Keratinocyte (primary cell): Measurements from ENCODE around the gene CDC16. TPM values are rescaled to one million over a fixed set of nuclear protein-coding genes. Genes with fewer than 3 reads are reported as not detected.

Experiments used
- DNase-seq: peaks from one replicate; pipeline ENCODE4 v3.0.0-alpha.2; 2011; ENCODE audit warnings: low read depth, missing footprints, low spot score
- FAIRE-seq: peaks from 2 replicates; lab custom pipeline; 2011; peaks lifted over from hg19 to GRCh38; lab: Jason Lieb, UNC
- H2AFZ ChIP-seq: 2 replicates; pipeline ENCODE4 v1.6.0; 2012; ENCODE audit warnings: low read length, control low read depth, inconsistent platforms; ENCODE audit not compliant: control insufficient read depth
- H3K27ac ChIP-seq: 2 replicates; pipeline ENCODE4 v1.5.1; 2011; ENCODE audit warnings: low read length; ENCODE audit not compliant: control insufficient read depth, insufficient read depth
- H3K27me3 ChIP-seq: 3 replicates; pipeline ENCODE4 v1.6.0; 2011; ENCODE audit warnings: low read length; ENCODE audit not compliant: control insufficient read depth, insufficient read depth; ENCODE audit errors: extremely low read depth
- H3K36me3 ChIP-seq, 2 experiments: 2 replicates in 1 of 2; 3 replicates in 1 of 2; pipeline ENCODE4 v1.5.1; 2011; ENCODE audit warnings: low read length in 2 of 2, mild to moderate bottlenecking in 1 of 2; ENCODE audit not compliant: control insufficient read depth in 2 of 2, insufficient read depth in 2 of 2; ENCODE audit errors: extremely low read depth in 1 of 2
- H3K4me1 ChIP-seq: 3 replicates; pipeline ENCODE4 v1.5.1; 2011; ENCODE audit warnings: low read length; ENCODE audit not compliant: control insufficient read depth, insufficient read depth; ENCODE audit errors: extremely low read depth
- H3K4me2 ChIP-seq: 3 replicates; pipeline ENCODE4 v1.6.0; 2011; ENCODE audit warnings: low read depth, low read length; ENCODE audit not compliant: control insufficient read depth, insufficient read depth; ENCODE audit errors: extremely low read depth
- H3K4me3 ChIP-seq, 3 experiments: fragments of 200-600 bp in 1 of 3; sonication (generic) in 1 of 3; 2 replicates in 2 of 3; 3 replicates in 1 of 3; pipeline ENCODE4 v1.5.1; 2011 to 2016; ENCODE audit warnings: low read length in 3 of 3, mild to moderate bottlenecking in 3 of 3, control low read depth in 2 of 3, inconsistent platforms in 1 of 3, low read depth in 1 of 3, mixed read lengths in 1 of 3, mixed run types in 1 of 3, moderate library complexity in 1 of 3; ENCODE audit not compliant: control insufficient read depth in 2 of 3, insufficient read depth in 2 of 3; ENCODE audit errors: extremely low read depth in 1 of 3
- H3K79me2 ChIP-seq: 2 replicates; pipeline ENCODE4 v1.6.0; 2012; ENCODE audit warnings: low read length; ENCODE audit not compliant: control insufficient read depth, insufficient read depth
- H3K9ac ChIP-seq: 3 replicates; pipeline ENCODE4 v1.6.0; 2011; ENCODE audit warnings: low read length; ENCODE audit not compliant: control insufficient read depth, insufficient read depth; ENCODE audit errors: extremely low read depth
- H3K9me1 ChIP-seq: 3 replicates; pipeline ENCODE4 v1.6.0; 2011; ENCODE audit warnings: low read length; ENCODE audit not compliant: control insufficient read depth, insufficient read depth; ENCODE audit errors: extremely low read depth
- H3K9me3 ChIP-seq: 2 replicates; pipeline ENCODE4 v1.5.1; 2012; ENCODE audit warnings: low read depth, low read length; ENCODE audit not compliant: control insufficient read depth
- H4K20me1 ChIP-seq: 3 replicates; pipeline ENCODE4 v1.6.0; 2011; ENCODE audit warnings: low read length; ENCODE audit not compliant: control insufficient read depth, insufficient read depth; ENCODE audit errors: extremely low read depth
- CTCF ChIP-seq, 3 experiments: IDR thresholded peaks in 1 of 3; conservative IDR thresholded peaks in 1 of 3; optimal IDR thresholded peaks in 1 of 3; 2 replicates in 2 of 3; 3 replicates in 1 of 3; pipeline versions ENCODE3 to v1.5.1; 2011; ENCODE audit warnings: low read length in 3 of 3, mild to moderate bottlenecking in 3 of 3, moderate library complexity in 2 of 3, control low read depth in 1 of 3, inconsistent platforms in 1 of 3; ENCODE audit not compliant: insufficient read depth in 2 of 3; ENCODE audit errors: extremely low read depth in 1 of 3
- EZH2 ChIP-seq: IDR thresholded peaks from one replicate; pipeline ENCODE4 v1.6.1; 2012; ENCODE audit warnings: inconsistent platforms, mild to moderate bottlenecking, low read length, moderate library complexity
- dilution Hi-C: fragments of 300-500 bp; cut with MboI; formaldehyde crosslinking; loops from one replicate; pipeline ENCODE4 v1.7.0; 2020; ENCODE audit warnings: low sequenced_read_pairs; ENCODE audit not compliant: extremely low pct_ligation_motif_present
- polyA plus RNA-seq, 5 experiments: library from polyadenylated mRNA; depleted of rRNA in 3 of 5; stranded (reverse) in 3 of 5; stranded (forward) in 1 of 5; unstranded in 1 of 5; fragments of >200 nt; gene quantifications; 1 replicate in 1 of 5; 2 replicates in 3 of 5; 3 replicates in 1 of 5; pipeline versions ENCODE4 v1.2.1 to v1.2.3, GENCODE V29; 2011 to 2012; ENCODE audit warnings: missing spikeins in 2 of 5, low read depth in 1 of 5, low replicate concordance in 1 of 5

Gene CDC16
- polyA plus RNA-seq, 1 donor (not counting 4 experiments of a cell fraction or from before 2014, with no cell fraction given) = 91.8 TPM

GRCh38 chr13:114264886-114265611 lies 30.4 kb downstream of the CDC16 start:
- no peak overlapping the region for H3K4me2 ChIP-seq

GRCh38 chr13:114266241-114266640 lies 31.5 kb downstream of the CDC16 start:
- H3K9ac ChIP-seq = no peak overlapping the region
- no peak for DNase-seq
- H3K36me3 ChIP-seq = peaks cover 25 to 43% of the 10 kb centered on the region in 2 experiments
- no peak overlapping the region for H3K4me3 ChIP-seq
- TF ChIP-seq CTCF (optimal IDR thresholded peaks at IDR 0.05 in 1 of 3, IDR thresholded peaks at IDR 0.05 in 1 of 3, conservative IDR thresholded peaks at IDR 0.05 in 1 of 3; ENCODE audit: extremely low read depth in 1 of 3, insufficient read depth in 2 of 3, low read length in 3 of 3) (no peak), EZH2 (no peak)
- H3K9me3 ChIP-seq = no peaks in the 10 kb centered on the region
- H3K27me3 ChIP-seq = no peaks in the 10 kb centered on the region
- H2AFZ ChIP-seq = no peak overlapping the region
- no peaks in the 10 kb centered on the region for H3K9me1 ChIP-seq
- FAIRE-seq = no peak
- dilution Hi-C loops = no loop called here
- H4K20me1 ChIP-seq = no peaks in the 10 kb centered on the region
- no peaks in the 10 kb centered on the region for H3K79me2 ChIP-seq
- no peak overlapping the region for H3K27ac ChIP-seq
- no peaks in the 10 kb centered on the region for H3K4me1 ChIP-seq
- no peak overlapping the region for H3K4me2 ChIP-seq

More at GRCh38 chr13:114264886-114265611, 30.4 kb downstream of the CDC16 start:
- DNase-seq = no peak
- no peak for FAIRE-seq
- Histone ChIP-seq H2AFZ (no peak overlapping the region), H3K27ac (no peak overlapping the region), H3K79me2 (no peaks in the 10 kb centered on the region), H3K4me3 (no peak overlapping the region), H3K36me3 (peaks cover 22 to 49% of the 10 kb centered on the region in 2 experiments), H3K27me3 (no peaks in the 10 kb centered on the region), H3K9me3 (no peaks in the 10 kb centered on the region), H3K9me1 (no peaks in the 10 kb centered on the region), H3K4me1 (no peaks in the 10 kb centered on the region), H4K20me1 (no peaks in the 10 kb centered on the region), H3K9ac (no peak overlapping the region)
- no peak for TF ChIP-seq CTCF (optimal IDR thresholded peaks at IDR 0.05 in 1 of 3, IDR thresholded peaks at IDR 0.05 in 1 of 3, conservative IDR thresholded peaks at IDR 0.05 in 1 of 3; ENCODE audit: extremely low read depth in 1 of 3, insufficient read depth in 2 of 3, low read length in 3 of 3)
- TF ChIP-seq EZH2 = no peak
- dilution Hi-C loops = no loop called here
